ENCODE results near the gene SLX4IP.

DNA sequence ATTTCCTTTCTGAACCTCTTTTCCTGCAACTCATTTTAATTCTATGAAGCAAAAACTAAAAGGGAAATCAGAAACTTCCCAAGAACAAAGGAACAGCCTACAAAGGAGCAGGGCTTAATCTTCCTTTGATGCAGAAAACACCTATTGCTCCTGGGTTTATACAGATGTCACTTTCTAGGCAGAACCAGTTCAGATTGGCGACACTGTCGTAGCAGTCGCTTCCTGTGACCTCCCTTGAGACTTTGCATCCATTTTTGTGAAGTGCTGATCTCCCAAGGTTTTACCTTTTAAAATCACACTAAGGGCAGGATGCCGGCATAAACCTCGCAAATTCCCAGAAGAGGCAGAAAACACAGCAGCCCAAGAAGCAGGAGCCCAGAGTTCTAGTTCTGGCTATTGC lies 198.6 kb downstream of the SLX4IP start:
- TF ChIP-seq, protein P1, sequence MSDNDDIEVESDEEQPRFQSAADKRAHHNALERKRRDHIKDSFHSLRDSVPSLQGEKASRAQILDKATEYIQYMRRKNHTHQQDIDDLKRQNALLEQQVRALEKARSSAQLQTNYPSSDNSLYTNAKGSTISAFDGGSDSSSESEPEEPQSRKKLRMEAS (CRISPR knock-in tag; IDR thresholded peaks at IDR 0.05): no peak
- TF ChIP-seq, protein P2, sequence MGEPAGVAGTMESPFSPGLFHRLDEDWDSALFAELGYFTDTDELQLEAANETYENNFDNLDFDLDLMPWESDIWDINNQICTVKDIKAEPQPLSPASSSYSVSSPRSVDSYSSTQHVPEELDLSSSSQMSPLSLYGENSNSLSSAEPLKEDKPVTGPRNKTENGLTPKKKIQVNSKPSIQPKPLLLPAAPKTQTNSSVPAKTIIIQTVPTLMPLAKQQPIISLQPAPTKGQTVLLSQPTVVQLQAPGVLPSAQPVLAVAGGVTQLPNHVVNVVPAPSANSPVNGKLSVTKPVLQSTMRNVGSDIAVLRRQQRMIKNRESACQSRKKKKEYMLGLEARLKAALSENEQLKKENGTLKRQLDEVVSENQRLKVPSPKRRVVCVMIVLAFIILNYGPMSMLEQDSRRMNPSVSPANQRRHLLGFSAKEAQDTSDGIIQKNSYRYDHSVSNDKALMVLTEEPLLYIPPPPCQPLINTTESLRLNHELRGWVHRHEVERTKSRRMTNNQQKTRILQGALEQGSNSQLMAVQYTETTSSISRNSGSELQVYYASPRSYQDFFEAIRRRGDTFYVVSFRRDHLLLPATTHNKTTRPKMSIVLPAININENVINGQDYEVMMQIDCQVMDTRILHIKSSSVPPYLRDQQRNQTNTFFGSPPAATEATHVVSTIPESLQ (CRISPR knock-in tag; IDR thresholded peaks at IDR 0.05): no peak
- TF ChIP-seq CBFB (CRISPR knock-in tag; IDR thresholded peaks at IDR 0.05; ENCODE audit: low read depth): no peak
- TF ChIP-seq, protein P3, sequence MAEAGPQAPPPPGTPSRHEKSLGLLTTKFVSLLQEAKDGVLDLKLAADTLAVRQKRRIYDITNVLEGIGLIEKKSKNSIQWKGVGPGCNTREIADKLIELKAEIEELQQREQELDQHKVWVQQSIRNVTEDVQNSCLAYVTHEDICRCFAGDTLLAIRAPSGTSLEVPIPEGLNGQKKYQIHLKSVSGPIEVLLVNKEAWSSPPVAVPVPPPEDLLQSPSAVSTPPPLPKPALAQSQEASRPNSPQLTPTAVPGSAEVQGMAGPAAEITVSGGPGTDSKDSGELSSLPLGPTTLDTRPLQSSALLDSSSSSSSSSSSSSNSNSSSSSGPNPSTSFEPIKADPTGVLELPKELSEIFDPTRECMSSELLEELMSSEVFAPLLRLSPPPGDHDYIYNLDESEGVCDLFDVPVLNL (CRISPR knock-in tag; IDR thresholded peaks at IDR 0.05; ENCODE audit: borderline replicate concordance, low read depth): no peak

Measured in WTC11 (cell line).